HG02623 (cell line): Measurements from ENCODE around the gene ASCC3.
"Not testable (repeated sequence)": the region's sequence is repeated elsewhere in the genome, so short reads cannot be mapped to it uniquely, and the experiment has no call there.

Experiments used
- ATAC-seq: cut with Tn5 transposase; IDR thresholded peaks from one replicate; pipeline ENCODE4 v1.9.1; 2021; ENCODE audit warnings: moderate library complexity; ENCODE audit not compliant: unreplicated experiment

ASCC3 gene

GRCh38 chr6:100880853-100881706 lies at the start of gene ASCC3:
TSS of gene ASCC3 (minus strand) at chr6:100881329. CDS start at chr6:100867997, 13,332 bp downstream.
- ATAC-seq: peak; percentile 94

GRCh38 chr6:100925749-100926148 lies 44.6 kb upstream of the ASCC3 start:
- ATAC-seq: no peak

- ATAC-seq: no peak
Measured at GRCh38 chr6:100924534-100925227, 43.6 kb upstream of the ASCC3 start.

- ATAC-seq: no peak
Measured at GRCh38 chr6:100923481-100924165, 42.5 kb upstream of the ASCC3 start.

- ATAC-seq: no peak
Measured at GRCh38 chr6:100920028-100920605, 39.0 kb upstream of the ASCC3 start.

GRCh38 chr6:100918152-100918551 lies 37.0 kb upstream of the ASCC3 start:
- ATAC-seq: no peak

GRCh38 chr6:100915876-100916275 lies 34.7 kb upstream of the ASCC3 start:
- no peak for ATAC-seq

- no peak for ATAC-seq
Measured at GRCh38 chr6:100913400-100914276, 32.5 kb upstream of the ASCC3 start.

- no peak for ATAC-seq
Measured at GRCh38 chr6:100906325-100906724, 25.2 kb upstream of the ASCC3 start.

- no peak for ATAC-seq
Measured at GRCh38 chr6:100905067-100905466, 23.9 kb upstream of the ASCC3 start.

GRCh38 chr6:100904316-100904715 lies 23.2 kb upstream of the ASCC3 start:
- ATAC-seq: no peak

- ATAC-seq: no peak
Measured at GRCh38 chr6:100901582-100901981, 20.5 kb upstream of the ASCC3 start.

GRCh38 chr6:100899202-100899601 lies 18.1 kb upstream of the ASCC3 start:
- no peak for ATAC-seq

- ATAC-seq: no peak
Measured at GRCh38 chr6:100897671-100898070, 16.5 kb upstream of the ASCC3 start.

GRCh38 chr6:100893743-100894142 lies 12.6 kb upstream of the ASCC3 start:
- no peak for ATAC-seq

GRCh38 chr6:100892693-100893092 lies 11.6 kb upstream of the ASCC3 start:
- no peak for ATAC-seq

- ATAC-seq: no peak
Measured at GRCh38 chr6:100892116-100892515, 11.0 kb upstream of the ASCC3 start.

GRCh38 chr6:100891079-100891478 lies 9.9 kb upstream of the ASCC3 start:
- no peak for ATAC-seq

- ATAC-seq: not testable (repeated sequence)
Measured at GRCh38 chr6:100890646-100891045, 9.5 kb upstream of the ASCC3 start.

- no peak for ATAC-seq
Measured at GRCh38 chr6:100889351-100889750, 8.2 kb upstream of the ASCC3 start.
